Subcutaneous adipose tissue (tissue), 4 donors: ENCODE data around the gene EGFL8. TPM values are rescaled to one million over a fixed set of nuclear protein-coding genes. Genes with fewer than 3 reads are reported as not detected.

Experiments used
- CTCF ChIP-seq: fragments of 450-650 bp; IDR thresholded peaks from one replicate; pipeline ENCODE4 v1.5.1; 2016; ENCODE audit warnings: low read depth, mild to moderate bottlenecking, control low read depth, antibody characterized with exemption, moderate library complexity
- total RNA-seq, 4 donors: library from RNA; depleted of rRNA; stranded (reverse); fragments of >200 nt; gene quantifications; one replicate each; pipeline ENCODE4 v1.1.0, GENCODE V29; 2016

Gene EGFL8
- total RNA-seq, 4 donors from 2014 or later: 2.3 to 13.0 (median 5.6) TPM

- no peak for TF ChIP-seq CTCF
Observed at GRCh38 chr6:32177788-32178546, 13.6 kb downstream of the EGFL8 start, which contains the start of gene RNF5. RNF5 (plus strand) TSS chr6:32178405; CDS start chr6:32178512, 107 bp downstream.

GRCh38 chr6:32178547-32179440 lies 14.4 kb downstream of the EGFL8 start:
- no peak for TF ChIP-seq CTCF

GRCh38 chr6:32179766-32180405 lies 15.5 kb downstream of the EGFL8 start:
- TF ChIP-seq CTCF: no peak

GRCh38 chr6:32181148-32181702 lies 16.8 kb downstream of the EGFL8 start:
- TF ChIP-seq CTCF: no peak

GRCh38 chr6:32181915-32182529 lies 17.6 kb downstream of the EGFL8 start:
- no peak for TF ChIP-seq CTCF

- no peak for TF ChIP-seq CTCF
Observed at GRCh38 chr6:32182555-32182981, 18.2 kb downstream of the EGFL8 start.
